GM12892 (cell line): Measurements from ENCODE around the gene PIK3CB.
"Not testable (repeated sequence)": the region's sequence is repeated elsewhere in the genome, so short reads cannot be mapped to it uniquely, and the experiment has no call there.

Experiments used
- DNase-seq: peaks from one replicate; pipeline ENCODE4 v3.0.0; 2011; ENCODE audit not compliant: insufficient read length
- FAIRE-seq: peaks from 2 replicates; lab custom pipeline; 2011; peaks lifted over from hg19 to GRCh38; lab: Jason Lieb, UNC
- POLR2A ChIP-seq: IDR thresholded peaks from 2 replicates; pipeline ENCODE4 v1.6.1; 2011; ENCODE audit warnings: low read depth, low read length, control low read depth
- POLR2AphosphoS5 ChIP-seq: IDR thresholded peaks from 2 replicates; pipeline ENCODE4 v1.6.1; 2011; ENCODE audit warnings: low read depth, low read length, control low read depth
- TAF1 ChIP-seq: IDR thresholded peaks from 2 replicates; pipeline ENCODE4 v1.6.1; 2011; ENCODE audit warnings: low read depth, mild to moderate bottlenecking, control low read depth, low read length, borderline replicate concordance

Gene PIK3CB

GRCh38 chr3:138862531-138862923 is 27.8 kb upstream of the PIK3CB start:
- TF ChIP-seq POLR2A (no peak), POLR2AphosphoS5 (no peak), TAF1 (no peak)

GRCh38 chr3:138861798-138862197 is 27.1 kb upstream of the PIK3CB start:
- TF ChIP-seq POLR2A (no peak), POLR2AphosphoS5 (no peak), TAF1 (no peak)
- DNase-seq (no peak), FAIRE-seq (no peak)

More at GRCh38 chr3:138862531-138862923, 27.8 kb upstream of the PIK3CB start:
- FAIRE-seq (no peak), DNase-seq (no peak)

GRCh38 chr3:138856799-138857198 is 22.1 kb upstream of the PIK3CB start:
- no peak for TF ChIP-seq POLR2A
- no peak for TF ChIP-seq TAF1
- TF ChIP-seq POLR2AphosphoS5: no peak
- no peak for FAIRE-seq
- no peak for DNase-seq

- no peak for DNase-seq
- TF ChIP-seq POLR2AphosphoS5 (no peak), POLR2A (no peak), TAF1 (no peak)
- FAIRE-seq: no peak
Observed at GRCh38 chr3:138854940-138855339, 20.2 kb upstream of the PIK3CB start.

- no peak for FAIRE-seq
- DNase-seq: no peak
- no peak for TF ChIP-seq POLR2AphosphoS5
- TF ChIP-seq TAF1: no peak
- no peak for TF ChIP-seq POLR2A
Observed at GRCh38 chr3:138854204-138854603, 19.5 kb upstream of the PIK3CB start.

- DNase-seq (no peak), FAIRE-seq (no peak)
- TF ChIP-seq POLR2A (no peak), TAF1 (no peak), POLR2AphosphoS5 (no peak)
Observed at GRCh38 chr3:138850151-138850550, 15.4 kb upstream of the PIK3CB start.

GRCh38 chr3:138849222-138849940 is 14.7 kb upstream of the PIK3CB start:
- TF ChIP-seq POLR2AphosphoS5 (no peak), TAF1 (no peak)
- DNase-seq (no peak), FAIRE-seq (no peak)

- TF ChIP-seq POLR2AphosphoS5 (no peak), TAF1 (no peak), POLR2A (no peak)
- DNase-seq (no peak), FAIRE-seq (no peak)
Observed at GRCh38 chr3:138848696-138849095, 14.0 kb upstream of the PIK3CB start.

- not testable (repeated sequence) for DNase-seq, FAIRE-seq
Observed at GRCh38 chr3:138846824-138847223, 12.1 kb upstream of the PIK3CB start.

- DNase-seq: no peak
- FAIRE-seq: no peak
- TF ChIP-seq TAF1: no peak
- no peak for TF ChIP-seq POLR2A
- no peak for TF ChIP-seq POLR2AphosphoS5
Observed at GRCh38 chr3:138846262-138846791, 11.6 kb upstream of the PIK3CB start.

GRCh38 chr3:138845771-138846173 is 11.0 kb upstream of the PIK3CB start:
- FAIRE-seq: no peak
- DNase-seq: no peak
- TF ChIP-seq POLR2A: no peak
- TF ChIP-seq TAF1: no peak
- no peak for TF ChIP-seq POLR2AphosphoS5

GRCh38 chr3:138845181-138845601 is 10.5 kb upstream of the PIK3CB start:
- FAIRE-seq: no peak
- TF ChIP-seq POLR2AphosphoS5: no peak
- no peak for TF ChIP-seq POLR2A
- TF ChIP-seq TAF1: no peak
- DNase-seq: no peak
